Psoas muscle (tissue), 8 donors: Measurements from ENCODE around the gene ABLIM2. TPM values are rescaled to one million over a fixed set of nuclear protein-coding genes. Genes with fewer than 3 reads are reported as not detected.

Experiments
- ATAC-seq, 4 donors: fragments of 200-7000 bp; cut with Tn5 transposase; one replicate each; pipeline ENCODE4 v1.9.1; 2020; ENCODE audit warnings: moderate library complexity in 3 of 4, mild to moderate bottlenecking in 2 of 4
- DNase-seq, 2 donors: peaks; one replicate each; pipeline ENCODE4 v3.0.0-alpha.2; 2020
- H3K27ac ChIP-seq: fragments of 200-600 bp; one replicate; pipeline ENCODE4 v1.8.0; 2022
- H3K27me3 ChIP-seq, 3 donors: fragments of 200-600 bp in 1 of 3; one replicate each; pipeline versions ENCODE4 v1.6.1 to v1.8.0; 2013 to 2022; ENCODE audit warnings: low read length in 2 of 3, mild to moderate bottlenecking in 2 of 3, moderate library complexity in 1 of 3; ENCODE audit not compliant: insufficient read depth in 3 of 3
- H3K36me3 ChIP-seq, 2 donors: fragments of 200-600 bp in 1 of 2; one replicate each; pipeline versions ENCODE4 v1.6.1 to v1.8.0; 2013 to 2022; ENCODE audit warnings: low read depth in 1 of 2, mild to moderate bottlenecking in 1 of 2, moderate library complexity in 1 of 2; ENCODE audit not compliant: insufficient read depth in 1 of 2
- H3K4me1 ChIP-seq: fragments of 200-600 bp; one replicate; pipeline ENCODE4 v1.8.0; 2022
- H3K4me3 ChIP-seq: fragments of 200-600 bp; one replicate; pipeline ENCODE4 v1.8.0; 2022; ENCODE audit warnings: mild to moderate bottlenecking
- H3K9me3 ChIP-seq: fragments of 200-600 bp; one replicate; pipeline ENCODE4 v1.8.0; 2022
- CTCF ChIP-seq: fragments of 200-600 bp; IDR thresholded peaks from one replicate; pipeline ENCODE4 v1.8.0; 2022; ENCODE audit warnings: antibody characterized with exemption
- WGBS, 3 donors: extraction: QIAGEN DNeasy Blood & Tissue Kit; methylation state at CpG; one replicate each; pipeline versions ENCODE4 v1.1.6 to v1.1.7; 2013; 5-methylcytosine and 5-hydroxymethylcytosine counted together
- intact Hi-C, 2 donors: fragments of 100-400 bp; cut with DNase I; formaldehyde crosslinking; loops; one replicate each; pipeline versions ENCODE4 v1.11.0 to v1.14.2; 2022
- polyA plus RNA-seq, 3 donors: library from polyadenylated mRNA; stranded (reverse); fragments of 200-250 nt; gene quantifications; one replicate each; pipeline ENCODE4 v1.2.3, GENCODE V29; 2013
- total RNA-seq, 4 donors: library from RNA; stranded (reverse); fragmentation: NEBNext Ultra II Directional in 2 of 4; extraction: Animal tissue kit (Norgen Biotek cat#: 25700) in 2 of 4; gene quantifications; one replicate each; pipeline versions ENCODE4 v1.2.1 to v1.2.4, GENCODE V29; 2021 to 2023
- donor health status: healthy with polysubstance abuse.
- donor health status: DM: no; HTN: no; CAD: no; lungs with moderate emphysema.
- donor health status: Bipolar disorder and iron deficiency.
- donor health status: healthy.
- donor health status: DM: yes; HTN: yes; CAD: no.
- donor health status: DM: no; HTN: no; CAD: no.
- donor health status: DM: no; HTN: no; CAD: no.
- donor health status: DM: yes; HTN: yes; CAD: no.

ABLIM2 gene
- total and polyA plus RNA-seq, 7 donors: 82.2 to 956 (median 292) TPM

- no peaks in the 10 kb centered on the region for H3K27me3 ChIP-seq
- 67 to 86% (median 71%) methylated on average over 10 of the region's 10 CpGs for WGBS, 3 donors
- TF ChIP-seq CTCF: no peak
- ATAC-seq (no peak), DNase-seq (peak in 1 of 2 donors; percentile 51)
- H3K27ac ChIP-seq: peak overlapping the region; percentile 98
- peak overlapping the region; percentile 79 for H3K4me3 ChIP-seq
- intact Hi-C loops: loop anchor here in 1 of 2 donors (5.0 kb wide), 1 partner anchor 35 kb away; the partner anchor contains the start of gene ABLIM2
- H3K36me3 ChIP-seq: peaks cover 0 to 28% of the 10 kb centered on the region in 2 donors
- peaks cover 68% of the 10 kb centered on the region for H3K4me1 ChIP-seq
- no peaks in the 10 kb centered on the region for H3K9me3 ChIP-seq
These were observed 35.9 kb downstream of the ABLIM2 start for GRCh38 chr4:8122746-8123145.

DNA sequence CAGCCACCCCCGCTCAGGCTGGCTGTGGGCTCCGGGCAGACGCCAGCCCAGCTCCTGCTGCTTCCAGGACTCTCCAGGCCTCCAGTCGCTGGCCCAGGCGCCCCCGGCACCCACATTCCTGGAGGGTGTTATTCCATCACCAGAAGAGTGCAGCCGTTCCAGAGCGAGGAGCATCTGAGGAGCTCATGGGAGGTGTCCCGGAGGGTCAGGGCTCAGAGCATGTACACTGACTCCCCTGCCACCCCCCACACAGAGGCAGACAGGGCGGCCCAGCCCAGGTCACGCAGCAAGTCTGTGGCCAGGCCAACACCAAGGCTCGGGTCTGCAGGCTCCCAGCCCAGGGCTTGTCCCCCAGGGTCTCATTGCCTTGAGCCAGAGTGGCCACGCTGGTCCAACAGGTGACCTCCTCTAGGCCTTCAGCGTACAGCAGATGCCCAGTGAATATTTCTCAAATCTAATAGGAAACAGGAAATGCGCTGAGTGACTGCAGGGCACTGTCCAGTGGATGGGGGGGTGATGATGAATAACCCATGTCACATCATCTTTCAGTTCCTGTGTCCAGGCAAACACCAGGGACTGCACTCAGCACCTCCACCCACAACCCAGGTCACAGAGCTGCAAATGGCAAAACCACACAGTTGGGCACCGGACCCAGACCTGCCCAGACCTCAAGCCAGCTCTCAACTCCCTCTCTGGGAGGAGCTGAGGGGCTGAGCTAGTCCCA, 37.2 kb downstream of the ABLIM2 start:
- intact Hi-C loops: loop anchor here in 1 of 2 donors (5.0 kb wide), 1 partner anchor 36 kb away; the partner anchor contains the start of gene ABLIM2
- TF ChIP-seq CTCF: no peak
- 43 to 50% (median 49%) methylated on average over 13 to 16 of the region's 16 CpGs for WGBS, 3 donors
- H3K27me3 ChIP-seq: no peaks in the 10 kb centered on the region
- peak; percentile 1 to 28 (median 12) for ATAC-seq
- H3K4me1 ChIP-seq: peaks cover 76% of the 10 kb centered on the region
- no peak for DNase-seq
- peak overlapping the region; percentile 98 for H3K27ac ChIP-seq
- peaks cover 0 to 28% of the 10 kb centered on the region in 2 donors for H3K36me3 ChIP-seq
- H3K4me3 ChIP-seq: peak overlapping the region; percentile 79
- H3K9me3 ChIP-seq: no peaks in the 10 kb centered on the region

GRCh38 chr4:8120501-8120900, 38.1 kb downstream of the ABLIM2 start:
- intact Hi-C loops: loop anchor here in 1 of 2 donors (5.0 kb wide), 1 partner anchor 37 kb away; the partner anchor contains the start of gene ABLIM2
- Histone ChIP-seq H3K4me1 (peaks cover 86% of the 10 kb centered on the region), H3K36me3 (peaks cover 0 to 25% of the 10 kb centered on the region in 2 donors), H3K4me3 (no peak overlapping the region), H3K27ac (peak overlapping the region; percentile 98), H3K27me3 (no peaks in the 10 kb centered on the region), H3K9me3 (no peaks in the 10 kb centered on the region)
- no peak for TF ChIP-seq CTCF
- DNase-seq (no peak), ATAC-seq (no peak)
- 64 to 68% (median 65%) methylated on average over 12 of the region's 12 CpGs for WGBS, 3 donors

- H3K36me3 ChIP-seq: peaks cover 0 to 19% of the 10 kb centered on the region in 2 donors
- H3K9me3 ChIP-seq: no peaks in the 10 kb centered on the region
- intact Hi-C loops: loop anchor here (5.0 kb wide), 1 partner anchor 37 kb away; the partner anchor contains the start of gene ABLIM2 (in 2 of the 2)
- no peak for TF ChIP-seq CTCF
- H3K4me3 ChIP-seq: no peak overlapping the region
- WGBS, 3 donors: 83 to 88% (median 87%) methylated on average over 18 of the region's 18 CpGs
- H3K27ac ChIP-seq: peak overlapping the region; percentile 98
- no peaks in the 10 kb centered on the region for H3K27me3 ChIP-seq
- H3K4me1 ChIP-seq: peaks cover 92% of the 10 kb centered on the region
- no peak for DNase-seq
- no peak for ATAC-seq
These were observed 38.7 kb downstream of the ABLIM2 start for GRCh38 chr4:8119877-8120276.
